DMS153 (cell line): Measurements from ENCODE around the gene PDZD2.
"Not testable (repeated sequence)": the region's sequence is repeated elsewhere in the genome, so short reads cannot be mapped to it uniquely, and the experiment has no call there.

Source experiments
- DNase-seq: peaks from one replicate; lab custom pipeline; 2025; lab: John Stamatoyannopoulos, UW

The PDZD2 gene

GRCh38 chr5:31733371-31733770 lies 94.4 kb downstream of the PDZD2 start:
- no peak for DNase-seq

DNA sequence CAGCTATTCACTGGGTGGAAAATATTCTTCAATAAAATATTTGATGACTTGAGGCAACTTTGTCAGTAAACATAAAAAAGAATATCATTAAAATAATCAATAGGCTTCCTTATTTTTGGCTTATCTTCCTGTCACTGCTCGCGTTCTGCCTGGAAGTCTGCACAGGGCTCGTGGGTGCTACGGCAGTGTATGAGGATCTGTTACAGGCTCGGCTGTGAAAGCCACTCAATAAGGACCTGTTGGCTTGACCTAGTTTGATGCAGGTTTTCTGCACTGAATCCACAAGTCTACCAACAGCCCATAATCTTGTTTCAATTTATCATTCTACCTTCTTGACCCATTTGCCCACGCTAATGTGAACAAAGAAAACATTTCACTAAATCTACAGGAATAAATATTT lies 97.2 kb downstream of the PDZD2 start:
- DNase-seq = no peak

DNA sequence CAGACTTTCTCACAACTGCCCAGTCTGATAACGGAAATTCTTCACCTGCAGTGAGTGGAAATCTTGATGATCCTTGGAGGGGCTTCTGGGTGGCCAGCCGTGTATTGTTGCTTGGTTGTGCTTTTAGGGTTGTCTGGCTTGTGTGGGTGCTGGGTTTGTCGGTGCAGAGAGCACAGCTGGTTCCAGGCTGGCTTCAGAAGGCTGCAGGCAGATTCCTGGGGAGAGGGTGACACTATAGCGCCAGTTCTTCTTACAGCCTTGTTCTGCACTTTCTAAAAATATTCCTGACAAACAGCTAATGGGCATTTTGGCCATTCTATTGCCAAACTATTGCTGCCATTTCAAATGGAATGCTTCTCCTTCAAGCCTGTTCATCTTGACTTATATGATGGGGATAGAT lies 99.3 kb downstream of the PDZD2 start:
- DNase-seq = no peak

DNA sequence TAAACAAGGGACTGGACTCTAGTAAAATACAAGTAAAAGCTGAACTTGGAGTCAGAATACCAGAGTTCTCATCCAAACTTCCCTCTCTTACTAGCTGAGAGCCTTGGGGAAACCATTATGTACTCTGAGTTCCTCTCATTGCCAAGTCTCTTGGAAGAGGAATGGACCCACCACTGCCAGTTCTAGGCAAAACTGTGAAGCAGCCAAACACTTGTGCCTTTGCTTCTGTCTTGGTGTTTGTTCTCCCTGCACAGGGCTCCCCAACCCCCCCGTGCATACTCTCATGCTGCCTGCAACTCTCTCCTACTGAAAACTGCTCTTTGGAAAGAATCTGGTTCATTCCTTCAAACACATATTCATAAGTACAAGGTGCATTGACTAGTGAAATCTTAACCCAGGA lies 102.6 kb downstream of the PDZD2 start:
- no peak for DNase-seq

GRCh38 chr5:31743678-31744077 lies 104.7 kb downstream of the PDZD2 start:
- DNase-seq = no peak

GRCh38 chr5:31748458-31749172 lies 109.7 kb downstream of the PDZD2 start:
- DNase-seq = no peak

DNA sequence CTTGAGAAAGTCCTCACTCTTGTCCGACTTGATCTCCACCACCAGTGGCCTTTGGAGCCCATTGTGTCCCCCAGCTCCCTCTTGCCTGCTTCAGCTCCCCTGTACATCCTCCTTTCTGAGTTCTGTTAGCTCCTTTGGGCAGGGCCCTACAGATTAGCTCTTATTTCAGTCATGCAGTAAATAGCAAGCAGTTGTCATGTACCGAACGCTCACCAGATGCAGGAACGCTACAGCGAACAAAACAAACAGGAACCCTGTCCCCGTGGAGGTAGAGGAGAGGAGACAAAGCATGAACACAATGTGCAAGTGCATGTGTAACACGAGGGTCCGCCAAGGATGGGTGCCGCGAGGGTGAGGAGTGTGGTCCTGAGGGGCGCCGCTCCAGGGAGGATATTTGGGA lies 111.3 kb downstream of the PDZD2 start:
- no peak for DNase-seq

- DNase-seq = no peak
Measured at GRCh38 chr5:31751610-31752009, 112.7 kb downstream of the PDZD2 start.

- no peak for DNase-seq
Measured at GRCh38 chr5:31753700-31754357, 114.9 kb downstream of the PDZD2 start.

- DNase-seq = no peak
Measured at GRCh38 chr5:31754358-31754704, 115.4 kb downstream of the PDZD2 start.

- no peak for DNase-seq
Measured at GRCh38 chr5:31754741-31755675, 116.1 kb downstream of the PDZD2 start.

- no peak for DNase-seq
Measured at GRCh38 chr5:31755676-31756230, 116.8 kb downstream of the PDZD2 start.

DNA sequence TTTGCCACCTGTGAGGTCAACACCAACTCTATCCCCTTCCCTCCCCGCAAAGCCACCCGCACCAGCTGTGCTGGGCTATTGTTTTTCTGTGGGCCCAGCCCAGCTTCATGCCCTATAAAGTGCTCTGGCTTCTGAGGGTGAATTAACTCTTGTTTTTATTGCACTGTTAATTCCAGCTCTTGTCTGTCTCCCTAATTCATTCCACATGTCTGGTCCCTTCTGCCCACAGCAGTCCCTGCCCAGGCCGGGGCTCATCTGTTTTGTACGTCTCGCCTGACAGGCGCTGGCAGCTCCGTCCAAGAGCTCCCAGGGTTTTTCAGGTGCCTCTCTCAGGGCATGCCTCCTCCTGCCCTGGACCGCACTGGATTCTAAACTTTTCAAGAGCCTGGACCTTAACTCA lies 118.9 kb downstream of the PDZD2 start:
- no peak for DNase-seq

- no peak for DNase-seq
Measured at GRCh38 chr5:31758803-31759425, 120.0 kb downstream of the PDZD2 start.

- DNase-seq = no peak
Measured at GRCh38 chr5:31759925-31760324, 121.0 kb downstream of the PDZD2 start.

DNA sequence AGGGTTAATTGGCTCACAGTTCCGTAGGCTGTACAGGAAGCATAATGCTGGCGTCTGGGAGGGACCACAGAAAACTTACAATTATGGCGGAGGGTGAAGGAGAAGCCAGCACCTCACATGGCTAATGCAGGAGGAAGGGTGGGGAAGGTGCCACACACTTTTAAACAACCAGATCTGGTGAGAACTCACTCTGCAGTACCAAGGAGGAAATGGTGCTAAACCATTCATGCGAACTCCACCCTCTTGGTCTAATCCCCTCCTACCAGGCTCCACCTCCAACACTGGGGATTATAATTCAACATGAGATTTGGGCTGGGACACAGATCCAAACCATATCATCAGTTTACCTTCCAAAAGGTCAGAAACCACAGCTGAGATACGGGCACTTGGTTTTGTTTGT lies 122.9 kb downstream of the PDZD2 start:
- DNase-seq = no peak

DNA sequence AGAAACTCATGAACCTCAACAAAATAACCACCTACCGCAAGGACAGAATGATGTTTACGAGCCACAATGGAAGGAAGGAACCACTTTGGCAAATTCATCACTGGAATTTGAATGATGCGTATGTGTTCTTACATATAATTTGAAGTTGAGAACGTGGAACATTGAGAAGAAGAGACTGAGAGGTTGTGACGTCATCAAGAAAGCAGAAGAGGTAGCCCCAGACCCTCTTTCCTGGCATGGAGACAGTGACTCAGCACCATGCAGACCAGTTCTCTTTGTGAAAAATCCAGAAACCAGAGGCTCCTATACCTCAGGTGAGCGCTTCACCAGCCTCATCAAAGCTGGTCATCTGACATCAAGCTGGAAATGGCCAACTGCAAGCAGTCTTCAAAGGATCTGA lies 124.5 kb downstream of the PDZD2 start:
- DNase-seq = no peak

DNA sequence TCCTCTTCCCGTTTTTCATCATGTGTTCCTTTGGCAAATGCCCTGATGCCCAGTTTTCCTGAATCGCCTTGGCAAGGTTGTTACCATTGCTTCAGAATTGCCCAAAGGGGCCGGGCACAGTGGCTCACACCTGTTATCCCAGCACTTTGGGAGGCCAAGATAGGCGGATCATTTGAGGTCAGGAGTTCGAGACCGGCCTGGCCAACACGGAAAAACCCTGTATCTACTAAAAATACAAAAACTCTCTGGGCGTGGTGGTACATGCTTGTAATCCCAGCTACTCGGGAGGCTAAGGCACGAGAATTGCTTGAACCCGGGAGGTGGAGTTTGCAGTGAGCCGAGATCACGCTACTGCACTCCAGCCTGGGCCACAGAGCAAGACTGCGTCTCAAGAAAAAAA lies 125.8 kb downstream of the PDZD2 start:
- DNase-seq = not testable (repeated sequence)

- DNase-seq = no peak
Measured at GRCh38 chr5:31767335-31768031, 128.6 kb downstream of the PDZD2 start.

- DNase-seq = no peak
Measured at GRCh38 chr5:31768046-31768445, 129.1 kb downstream of the PDZD2 start.

GRCh38 chr5:31768784-31769183 lies 129.9 kb downstream of the PDZD2 start:
- DNase-seq = no peak
